Measurements from ENCODE around the gene NTRK2.

DNA sequence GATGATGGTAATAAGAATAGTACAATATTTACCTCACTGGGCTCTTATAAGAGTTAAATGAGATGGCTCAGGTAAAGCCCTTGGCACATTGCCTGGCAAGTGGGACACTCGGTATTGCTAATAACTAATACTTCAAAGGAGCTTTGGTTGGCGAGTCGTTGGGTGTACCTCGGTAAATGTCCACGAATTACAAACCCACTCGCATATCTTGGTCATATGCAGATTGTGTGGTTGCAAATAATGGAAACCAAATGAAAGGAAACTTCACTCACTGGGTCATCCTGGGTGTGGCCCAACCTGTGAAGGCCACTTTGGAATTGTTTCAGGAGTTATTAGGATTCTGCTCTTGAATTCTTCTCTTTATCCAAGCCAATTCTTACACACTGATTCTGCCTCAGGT lies 147.5 kb downstream of the NTRK2 start:
- TF ChIP-seq, protein P1, sequence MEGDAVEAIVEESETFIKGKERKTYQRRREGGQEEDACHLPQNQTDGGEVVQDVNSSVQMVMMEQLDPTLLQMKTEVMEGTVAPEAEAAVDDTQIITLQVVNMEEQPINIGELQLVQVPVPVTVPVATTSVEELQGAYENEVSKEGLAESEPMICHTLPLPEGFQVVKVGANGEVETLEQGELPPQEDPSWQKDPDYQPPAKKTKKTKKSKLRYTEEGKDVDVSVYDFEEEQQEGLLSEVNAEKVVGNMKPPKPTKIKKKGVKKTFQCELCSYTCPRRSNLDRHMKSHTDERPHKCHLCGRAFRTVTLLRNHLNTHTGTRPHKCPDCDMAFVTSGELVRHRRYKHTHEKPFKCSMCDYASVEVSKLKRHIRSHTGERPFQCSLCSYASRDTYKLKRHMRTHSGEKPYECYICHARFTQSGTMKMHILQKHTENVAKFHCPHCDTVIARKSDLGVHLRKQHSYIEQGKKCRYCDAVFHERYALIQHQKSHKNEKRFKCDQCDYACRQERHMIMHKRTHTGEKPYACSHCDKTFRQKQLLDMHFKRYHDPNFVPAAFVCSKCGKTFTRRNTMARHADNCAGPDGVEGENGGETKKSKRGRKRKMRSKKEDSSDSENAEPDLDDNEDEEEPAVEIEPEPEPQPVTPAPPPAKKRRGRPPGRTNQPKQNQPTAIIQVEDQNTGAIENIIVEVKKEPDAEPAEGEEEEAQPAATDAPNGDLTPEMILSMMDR (conservative IDR thresholded peaks at IDR 0.05 in 1 of 2, IDR thresholded peaks at IDR 0.05 in 1 of 2; ENCODE audit: extremely low read depth in 1 of 2, insufficient read depth in 1 of 2, low read depth in 1 of 2, low read length in 2 of 2) = no peak
- TF ChIP-seq EZH2 (IDR thresholded peaks at IDR 0.05; ENCODE audit: borderline replicate concordance, low read length) = no peak

Data from mammary epithelial cell (primary cell).